Hepatocyte (in vitro differentiated cells): Measurements from ENCODE around the gene CEACAM19.

Experiments used
- EZH2 ChIP-seq: fragments of 200-600 bp; sonication (generic); IDR thresholded peaks from 2 replicates; pipeline ENCODE4 v1.6.1; 2016; ENCODE audit warnings: antibody characterized with exemption, mild to moderate bottlenecking, borderline replicate concordance
- TF ChIP-seq, protein P1 (sequence below): fragments of 200-600 bp; sonication (generic); IDR thresholded peaks from 2 replicates; pipeline ENCODE4 v1.5.1; 2016; ENCODE audit warnings: antibody characterized with exemption, mild to moderate bottlenecking; ENCODE audit not compliant: poor library complexity

DNA sequence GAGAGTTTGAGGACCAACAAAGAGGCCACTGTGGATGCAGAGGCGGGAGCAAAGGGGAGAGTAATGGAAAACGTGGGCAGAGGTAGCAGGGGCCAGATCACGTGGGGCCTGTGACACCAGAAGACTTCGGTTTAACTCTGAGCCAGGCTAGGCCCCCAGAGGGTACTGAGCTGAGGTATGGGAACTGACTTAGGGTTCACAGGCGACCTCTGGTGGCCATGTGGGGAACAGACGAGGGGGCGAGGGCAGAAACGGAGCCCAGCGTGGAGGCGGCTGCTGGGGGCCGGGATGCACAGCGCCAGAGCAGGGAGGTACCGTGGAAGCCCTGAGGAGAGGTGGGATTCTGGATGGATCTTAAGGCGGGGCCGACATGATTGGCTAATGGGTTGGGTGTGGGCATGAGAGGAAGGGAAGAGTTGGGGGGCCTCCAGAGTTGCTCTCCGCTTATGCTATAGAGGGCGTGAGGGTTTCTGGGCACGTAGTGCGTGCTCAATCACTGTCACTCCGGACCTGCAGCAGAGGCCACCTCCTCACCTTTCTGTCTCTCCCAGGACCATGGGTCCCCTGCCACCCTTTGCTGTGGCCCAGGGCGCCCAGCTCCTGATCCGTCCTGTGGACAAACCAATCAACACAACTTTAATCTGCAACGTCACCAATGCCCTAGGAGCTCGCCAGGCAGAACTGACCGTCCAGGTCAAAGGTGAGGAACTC is 13.9 kb upstream of the CEACAM19 start:
- TF ChIP-seq, protein P1, sequence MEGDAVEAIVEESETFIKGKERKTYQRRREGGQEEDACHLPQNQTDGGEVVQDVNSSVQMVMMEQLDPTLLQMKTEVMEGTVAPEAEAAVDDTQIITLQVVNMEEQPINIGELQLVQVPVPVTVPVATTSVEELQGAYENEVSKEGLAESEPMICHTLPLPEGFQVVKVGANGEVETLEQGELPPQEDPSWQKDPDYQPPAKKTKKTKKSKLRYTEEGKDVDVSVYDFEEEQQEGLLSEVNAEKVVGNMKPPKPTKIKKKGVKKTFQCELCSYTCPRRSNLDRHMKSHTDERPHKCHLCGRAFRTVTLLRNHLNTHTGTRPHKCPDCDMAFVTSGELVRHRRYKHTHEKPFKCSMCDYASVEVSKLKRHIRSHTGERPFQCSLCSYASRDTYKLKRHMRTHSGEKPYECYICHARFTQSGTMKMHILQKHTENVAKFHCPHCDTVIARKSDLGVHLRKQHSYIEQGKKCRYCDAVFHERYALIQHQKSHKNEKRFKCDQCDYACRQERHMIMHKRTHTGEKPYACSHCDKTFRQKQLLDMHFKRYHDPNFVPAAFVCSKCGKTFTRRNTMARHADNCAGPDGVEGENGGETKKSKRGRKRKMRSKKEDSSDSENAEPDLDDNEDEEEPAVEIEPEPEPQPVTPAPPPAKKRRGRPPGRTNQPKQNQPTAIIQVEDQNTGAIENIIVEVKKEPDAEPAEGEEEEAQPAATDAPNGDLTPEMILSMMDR, result peak; percentile 67
- TF ChIP-seq EZH2, result no peak
